Activated CD4-positive, alpha-beta memory T cell treated with anti-CD3 and anti-CD28 coated beads, Interleukin-2, amount 10 ng/mL, durations not matched to agents 7 days and 5 days (primary cell): Measurements from ENCODE around the gene SPINK2. TPM values are rescaled to one million over a fixed set of nuclear protein-coding genes. Genes with fewer than 3 reads are reported as not detected.

Experiments
- CTCF ChIA-PET: fragments of 350-600 bp; sonication (Branson Sonifier 250); formaldehyde crosslinking; loops from one replicate; lab custom pipeline; 2021; ENCODE audit warnings: antibody characterized with exemption, inconsistent platforms; lab: Charles Lee
- POLR2A ChIA-PET: fragments of 350-600 bp; sonication (Branson Sonifier 250); formaldehyde crosslinking; loops from one replicate; lab custom pipeline; 2021; ENCODE audit warnings: antibody characterized with exemption; lab: Charles Lee
- DNase-seq: peaks from one replicate; pipeline ENCODE4 v3.0.0-alpha.2; 2020
- H3K27ac Mint-ChIP-seq: one replicate; pipeline ENCODE4 v1.8.0; 2021; ENCODE audit warnings: mild to moderate bottlenecking, mixed read lengths
- H3K27me3 Mint-ChIP-seq: one replicate; pipeline ENCODE4 v1.8.0; 2021; ENCODE audit warnings: mixed read lengths
- H3K36me3 Mint-ChIP-seq: one replicate; pipeline ENCODE4 v1.8.0; 2021; ENCODE audit warnings: low read depth, mixed read lengths
- H3K4me1 Mint-ChIP-seq: one replicate; pipeline ENCODE4 v1.8.0; 2021; ENCODE audit warnings: mixed read lengths
- H3K4me3 Mint-ChIP-seq: one replicate; pipeline ENCODE4 v1.8.0; 2021; ENCODE audit warnings: mild to moderate bottlenecking, mixed read lengths
- H3K9me3 Mint-ChIP-seq: one replicate; pipeline ENCODE4 v1.8.0; 2021; ENCODE audit warnings: mixed read lengths
- total RNA-seq, 2 experiments: library from RNA; stranded (reverse); gene quantifications; one replicate each; pipeline ENCODE4 v1.2.3, GENCODE V29; 2021

Gene SPINK2
- total RNA-seq, 2 experiments from 2014 or later: 1.0 TPM; not detected in 1

DNA sequence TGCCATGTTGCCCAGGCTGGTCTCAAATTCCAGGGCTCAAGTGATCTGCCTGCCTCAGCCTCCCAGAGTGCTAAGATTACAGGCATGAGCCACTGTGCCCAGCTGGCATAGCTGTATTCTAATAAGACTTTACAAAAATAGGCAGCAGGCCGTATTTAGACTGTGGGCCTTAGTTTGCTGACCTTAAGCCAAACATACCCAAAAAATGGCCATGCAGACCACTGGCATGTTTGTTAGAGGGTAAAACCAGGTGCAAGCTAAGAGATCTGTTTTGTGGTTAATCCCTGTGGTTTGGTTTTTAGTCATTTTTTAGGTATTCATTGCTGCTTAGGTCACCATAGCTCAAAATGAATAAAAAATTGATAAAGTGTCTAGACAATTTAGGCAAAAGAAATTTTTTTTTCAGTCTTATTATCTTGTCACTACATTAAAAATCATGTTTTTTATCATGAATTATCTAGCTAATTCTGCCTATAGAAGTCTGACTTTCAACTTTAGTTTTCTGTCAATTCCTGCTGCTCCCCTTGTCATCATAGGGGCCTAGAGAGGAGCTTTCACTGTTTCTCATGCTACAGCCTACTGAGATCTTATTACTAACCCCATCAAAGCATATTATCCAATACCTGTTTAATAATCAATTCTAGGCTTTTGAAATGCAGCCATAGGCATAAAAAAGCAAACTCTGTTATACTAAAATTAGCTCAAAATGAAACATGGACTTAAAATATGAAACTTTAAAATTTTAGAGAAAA is 7.5 kb upstream of the SPINK2 start:
- Mint-ChIP-seq H3K36me3 (peaks cover 5% of the 10 kb centered on the region), H3K9me3 (no peaks in the 10 kb centered on the region), H3K4me1 (peaks cover 12% of the 10 kb centered on the region), H3K4me3 (no peak overlapping the region), H3K27me3 (peaks cover 7% of the 10 kb centered on the region), H3K27ac (no peak overlapping the region)
- ChIA-PET CTCF (interaction anchor here (1.0 to 1.1 kb wide), 3 partner anchors 10 to 178 kb away, joined by 3 to 4 read pairs (median 3); no protein-coding TSS in a partner anchor), POLR2A (no interaction called here)
- DNase-seq: no peak

DNA sequence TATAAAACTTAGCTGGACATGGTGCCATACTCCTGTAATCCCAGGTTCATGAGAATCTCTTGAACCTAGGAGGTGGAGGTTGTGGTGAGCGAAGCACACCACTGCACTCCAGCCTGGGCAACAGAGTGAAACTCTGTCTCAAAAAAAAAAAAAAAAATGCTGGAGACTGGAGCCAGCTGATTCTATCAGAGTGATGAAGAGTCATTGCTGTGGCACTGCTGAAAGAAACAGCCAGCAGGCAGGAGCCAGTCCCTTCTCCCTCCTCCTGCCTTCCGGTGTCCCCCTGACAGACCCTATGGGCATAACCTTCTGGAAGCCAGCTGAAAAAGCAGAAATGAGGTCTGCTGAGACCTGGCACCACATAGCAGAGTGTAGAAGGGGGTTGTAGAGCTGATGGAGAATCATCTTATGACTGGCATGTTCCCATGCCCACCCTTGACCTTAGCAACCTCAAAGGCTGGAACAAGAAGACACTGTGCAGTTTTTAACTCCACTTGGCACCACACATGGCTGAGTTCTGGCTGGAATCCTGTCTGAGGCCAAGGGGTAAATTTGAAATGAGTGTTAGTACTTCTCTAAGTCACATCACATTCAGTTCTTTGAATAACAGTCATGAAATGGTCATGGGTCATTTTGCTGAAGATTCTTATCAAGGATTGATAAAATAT is 2.6 kb upstream of the SPINK2 start:
- peaks cover 19% of the 10 kb centered on the region for H3K4me1 Mint-ChIP-seq
- no peaks in the 10 kb centered on the region for H3K9me3 Mint-ChIP-seq
- POLR2A ChIA-PET: no interaction called here

DNA sequence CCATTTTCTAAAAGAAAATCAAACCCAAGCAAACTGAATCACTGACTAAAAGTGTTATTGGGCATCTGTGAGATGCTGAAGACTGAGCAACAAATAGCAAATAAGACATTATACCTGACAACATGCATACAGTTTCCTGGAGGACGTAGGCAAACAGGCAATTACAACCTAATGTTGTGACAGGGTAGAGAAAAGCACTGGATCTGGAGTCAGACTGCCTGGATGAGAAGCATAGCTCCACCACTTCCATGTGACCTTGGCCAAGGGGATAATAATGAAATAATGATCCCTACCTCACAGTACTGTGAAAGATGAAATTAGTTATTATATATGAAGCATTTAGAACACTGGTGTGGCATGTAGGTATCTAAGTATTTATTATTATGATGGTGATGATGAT is 2.7 kb downstream of the SPINK2 start:
- no peak for DNase-seq
- Mint-ChIP-seq H3K4me3 (no peak overlapping the region), H3K27ac (no peak overlapping the region), H3K4me1 (peaks cover 33% of the 10 kb centered on the region), H3K36me3 (no peaks in the 10 kb centered on the region), H3K27me3 (peaks cover 33% of the 10 kb centered on the region), H3K9me3 (no peaks in the 10 kb centered on the region)
- ChIA-PET CTCF (no interaction called here), POLR2A (no interaction called here)

More for the DNA sequence above, 2.6 kb upstream of the SPINK2 start:
- H3K4me3 Mint-ChIP-seq: no peak overlapping the region
- no peak for DNase-seq
- no peak overlapping the region for H3K27ac Mint-ChIP-seq
- peaks cover 30% of the 10 kb centered on the region for H3K27me3 Mint-ChIP-seq
- CTCF ChIA-PET: interaction anchor here (1.9 kb wide), 1 partner anchor 12 kb away, joined by 5 read pairs; no protein-coding TSS in a partner anchor
- H3K36me3 Mint-ChIP-seq: peaks cover 5% of the 10 kb centered on the region

DNA sequence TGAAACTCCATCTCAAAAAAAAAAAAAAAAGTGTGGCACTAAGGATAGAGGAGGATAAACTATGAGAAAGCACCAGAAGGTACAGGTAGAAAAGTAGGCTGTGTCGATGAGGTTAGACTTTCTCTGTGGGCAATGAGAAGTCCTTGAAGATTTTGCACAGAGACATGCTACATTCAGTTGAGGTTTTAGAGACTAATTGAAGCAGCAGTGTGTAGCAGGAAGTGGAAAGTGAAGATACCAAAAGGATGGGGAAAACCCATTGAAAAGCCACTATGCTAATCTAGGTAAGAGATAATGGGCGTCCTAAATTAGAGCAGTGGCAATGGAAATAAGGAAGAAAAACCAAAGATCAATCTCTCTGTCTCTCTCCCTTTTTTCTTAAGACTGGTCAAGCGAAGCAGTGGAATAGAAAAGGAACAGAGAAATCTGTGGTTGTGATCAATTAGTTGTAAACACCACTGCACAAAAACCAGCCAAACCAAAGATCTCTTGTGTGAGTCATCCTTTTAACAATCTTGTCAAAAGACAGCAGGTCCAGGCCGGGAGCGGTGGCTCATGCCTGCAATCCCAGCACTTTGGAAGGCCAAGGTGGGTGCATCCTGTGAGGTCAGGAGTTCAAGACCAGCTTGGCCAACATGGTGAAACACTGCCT is 3.5 kb downstream of the SPINK2 start:
- no peaks in the 10 kb centered on the region for H3K36me3 Mint-ChIP-seq
- ChIA-PET POLR2A (interaction anchor here (1.2 kb wide), 1 partner anchor 14 kb away, joined by 3 read pairs; no protein-coding TSS in a partner anchor), CTCF (no interaction called here)
- peaks cover 29% of the 10 kb centered on the region for H3K27me3 Mint-ChIP-seq
- H3K4me1 Mint-ChIP-seq: peaks cover 33% of the 10 kb centered on the region
- H3K9me3 Mint-ChIP-seq: no peaks in the 10 kb centered on the region
- peak overlapping the region; percentile 40 for H3K27ac Mint-ChIP-seq
- DNase-seq: peak; percentile 31
- H3K4me3 Mint-ChIP-seq: no peak overlapping the region

DNA sequence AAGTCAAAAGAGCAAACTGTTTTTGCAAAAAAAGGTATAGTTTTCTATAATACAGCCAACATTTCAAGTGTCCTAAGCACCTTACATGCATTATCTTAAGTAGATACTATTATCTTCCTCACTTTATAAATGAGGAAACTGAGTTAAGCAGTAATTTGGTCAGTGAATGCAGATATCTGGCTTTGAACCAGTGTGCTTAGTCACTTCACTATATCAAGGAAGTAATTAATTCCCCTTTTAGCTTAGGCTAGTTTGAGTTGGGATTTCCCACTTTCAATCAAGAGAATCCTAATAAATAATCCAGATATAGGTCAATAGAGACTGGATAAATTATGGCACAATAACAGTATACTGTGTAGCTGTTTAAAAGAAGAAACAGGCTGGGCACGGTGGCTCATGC is 14.8 kb downstream of the SPINK2 start:
- H3K9me3 Mint-ChIP-seq: no peaks in the 10 kb centered on the region
- H3K27ac Mint-ChIP-seq: no peak overlapping the region
- POLR2A ChIA-PET: no interaction called here
- CTCF ChIA-PET: no interaction called here
- no peak overlapping the region for H3K4me3 Mint-ChIP-seq
- peaks cover 24% of the 10 kb centered on the region for H3K4me1 Mint-ChIP-seq
- DNase-seq: no peak
- peaks cover 14% of the 10 kb centered on the region for H3K27me3 Mint-ChIP-seq
- H3K36me3 Mint-ChIP-seq: no peaks in the 10 kb centered on the region

DNA sequence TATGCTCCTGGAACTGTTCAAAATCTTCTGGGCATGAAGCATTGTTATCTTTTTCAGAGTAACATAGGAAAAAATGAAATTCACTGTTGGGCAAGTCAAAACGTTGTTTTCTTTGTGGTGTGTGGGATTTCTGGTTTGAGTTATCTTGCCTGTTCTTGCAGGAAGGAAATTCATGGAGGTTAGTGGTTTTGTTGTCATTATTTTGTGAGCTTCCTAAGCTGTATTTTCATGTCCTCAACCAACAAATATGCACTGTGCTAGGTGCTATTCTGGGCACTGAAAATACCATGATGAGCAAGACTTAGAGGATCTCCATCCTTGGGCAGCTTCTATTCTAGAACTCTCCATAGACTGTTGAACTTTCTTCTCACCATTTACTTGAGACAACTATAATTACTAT is 16.9 kb downstream of the SPINK2 start:
- Mint-ChIP-seq H3K4me3 (peak overlapping the region; percentile 9), H3K27ac (no peak overlapping the region), H3K27me3 (peaks cover 14% of the 10 kb centered on the region), H3K4me1 (peaks cover 31% of the 10 kb centered on the region), H3K36me3 (no peaks in the 10 kb centered on the region), H3K9me3 (no peaks in the 10 kb centered on the region)
- DNase-seq: no peak
- ChIA-PET CTCF (interaction anchor here (0.6 to 1.5 kb wide), 5 partner anchors 12 to 462 kb away, joined by 3 to 4 read pairs (median 3); no protein-coding TSS in a partner anchor), POLR2A (no interaction called here)

DNA sequence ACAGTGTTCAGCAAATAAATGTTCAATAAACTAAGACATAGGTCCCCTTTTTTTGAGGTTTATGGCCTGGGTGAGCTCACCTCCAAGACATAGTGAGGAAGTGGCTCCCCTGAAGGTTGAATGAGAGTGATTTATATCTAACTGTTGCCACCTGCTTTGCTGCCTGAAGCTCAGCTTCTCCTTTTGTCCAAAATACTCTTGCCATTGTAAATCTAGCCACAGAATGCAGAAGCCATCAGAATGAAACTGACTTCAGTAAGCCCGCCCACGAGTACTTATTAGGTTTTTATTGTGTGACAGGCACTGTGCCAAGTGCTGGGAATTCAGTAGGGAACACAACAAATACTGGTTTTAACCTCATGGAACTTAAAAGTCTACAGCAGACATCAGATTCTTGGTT is 18.0 kb downstream of the SPINK2 start:
- peaks cover 35% of the 10 kb centered on the region for H3K4me1 Mint-ChIP-seq
- peaks cover 16% of the 10 kb centered on the region for H3K27me3 Mint-ChIP-seq
- no peak overlapping the region for H3K27ac Mint-ChIP-seq
- ChIA-PET CTCF (interaction anchor here (0.6 to 1.5 kb wide), 7 partner anchors 16 to 272 kb away, joined by 3 to 5 read pairs (median 4); partner anchors contain the start of gene REST), POLR2A (interaction anchor here (1.1 kb wide), 2 partner anchors 14 to 367 kb away, joined by 3 read pairs; partner anchors contain the start of gene PAICS)
- H3K36me3 Mint-ChIP-seq: no peaks in the 10 kb centered on the region
- no peak for DNase-seq
- H3K4me3 Mint-ChIP-seq: no peak overlapping the region
- no peaks in the 10 kb centered on the region for H3K9me3 Mint-ChIP-seq

DNA sequence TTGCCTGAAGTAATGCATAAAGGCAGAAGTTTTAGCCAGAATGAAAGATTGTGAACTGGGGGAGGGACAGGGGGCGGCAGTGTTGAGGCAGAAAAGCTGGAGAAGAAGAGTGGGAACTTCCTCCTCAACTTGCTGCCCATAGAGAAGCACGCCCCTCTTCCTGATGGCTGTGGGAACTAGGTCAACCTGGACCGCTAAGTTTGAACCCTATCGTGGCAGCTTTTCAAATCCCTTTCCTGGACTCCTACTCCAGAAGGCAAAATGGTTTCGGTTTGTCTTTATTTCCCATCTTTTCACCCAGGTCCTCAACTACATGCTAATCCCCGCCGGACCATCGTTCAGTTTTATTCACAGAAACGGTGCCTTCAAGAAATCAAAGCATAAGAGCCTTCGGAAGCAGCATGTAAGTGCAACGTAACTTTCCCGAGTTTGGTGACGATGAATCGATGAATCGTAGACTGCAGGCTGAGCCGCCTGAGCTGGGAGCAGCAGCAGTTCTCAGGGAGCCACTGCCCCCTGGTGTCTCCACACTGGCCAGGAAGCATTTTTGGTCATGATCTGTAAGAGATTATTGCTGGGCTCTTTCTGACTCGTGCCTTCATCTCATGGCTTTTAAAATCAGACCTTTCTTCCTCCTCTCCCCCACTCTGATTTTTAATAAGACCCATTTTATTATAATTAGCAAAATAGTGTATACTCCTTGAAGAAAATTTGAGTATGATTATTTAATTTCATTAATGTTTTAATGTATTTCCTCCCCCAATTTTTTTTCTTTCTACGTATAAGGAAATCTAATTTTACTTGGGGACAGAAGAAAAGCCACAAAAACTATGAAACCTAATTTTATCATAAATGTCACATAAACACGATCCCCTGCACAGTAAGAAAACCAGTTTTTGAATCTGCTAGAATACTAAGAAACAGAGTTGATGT is 21.4 kb downstream of the SPINK2 start:
- peak; percentile 89 for DNase-seq
- POLR2A ChIA-PET: interaction anchor here (1.0 to 1.6 kb wide), 4 partner anchors 177 to 413 kb away, joined by 3 to 6 read pairs (median 3); partner anchors contain the start of genes AASDH, NOA1, PAICS and PPAT
- peak overlapping the region; percentile 50 for H3K27ac Mint-ChIP-seq
- CTCF ChIA-PET: interaction anchor here (0.9 to 2.6 kb wide), 20 partner anchors 17 to 851 kb away, joined by 3 to 19 read pairs (median 4); partner anchors contain the start of genes CEP135, PAICS and PPAT
- H3K27me3 Mint-ChIP-seq: peaks cover 15% of the 10 kb centered on the region
- H3K9me3 Mint-ChIP-seq: no peaks in the 10 kb centered on the region
- H3K4me3 Mint-ChIP-seq: peak overlapping the region; percentile 88
- H3K4me1 Mint-ChIP-seq: peaks cover 30% of the 10 kb centered on the region
- no peaks in the 10 kb centered on the region for H3K36me3 Mint-ChIP-seq

DNA sequence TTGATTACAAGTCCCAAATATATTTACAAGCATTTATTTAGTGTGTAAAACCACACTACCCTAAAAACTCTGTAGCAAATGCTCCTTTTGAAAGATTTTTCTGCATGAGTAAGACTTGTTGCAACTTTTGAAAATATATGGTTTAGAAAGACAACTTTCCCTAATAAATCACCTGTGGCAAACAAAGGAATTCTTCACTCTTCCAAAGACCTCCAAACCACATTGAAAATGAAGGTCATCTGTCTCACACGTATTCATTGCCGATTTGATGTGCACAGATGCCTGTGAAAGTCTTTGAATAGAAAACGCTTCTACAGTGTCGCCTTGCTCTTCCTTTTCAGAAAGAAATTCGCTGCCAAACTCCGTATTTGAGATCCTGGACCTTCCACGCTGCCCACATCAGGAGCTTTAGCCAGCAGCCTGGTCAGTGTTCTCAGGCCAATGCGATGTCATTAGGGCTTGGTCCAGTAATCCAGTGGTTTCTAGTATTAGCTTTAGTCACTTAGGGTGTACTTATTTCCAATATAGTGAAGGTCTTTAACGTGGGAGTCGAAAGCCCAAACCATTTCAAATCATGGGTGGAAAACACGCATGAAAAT is 22.2 kb downstream of the SPINK2 start:
- H3K9me3 Mint-ChIP-seq: no peaks in the 10 kb centered on the region
- ChIA-PET CTCF (interaction anchor here (1.0 to 2.6 kb wide), 20 partner anchors 17 to 851 kb away, joined by 3 to 19 read pairs (median 4); partner anchors contain the start of genes CEP135, PAICS and PPAT), POLR2A (interaction anchor here (1.1 to 1.6 kb wide), 3 partner anchors 178 to 412 kb away, joined by 3 to 6 read pairs (median 3); partner anchors contain the start of genes AASDH, NOA1, PAICS and PPAT)

DNA sequence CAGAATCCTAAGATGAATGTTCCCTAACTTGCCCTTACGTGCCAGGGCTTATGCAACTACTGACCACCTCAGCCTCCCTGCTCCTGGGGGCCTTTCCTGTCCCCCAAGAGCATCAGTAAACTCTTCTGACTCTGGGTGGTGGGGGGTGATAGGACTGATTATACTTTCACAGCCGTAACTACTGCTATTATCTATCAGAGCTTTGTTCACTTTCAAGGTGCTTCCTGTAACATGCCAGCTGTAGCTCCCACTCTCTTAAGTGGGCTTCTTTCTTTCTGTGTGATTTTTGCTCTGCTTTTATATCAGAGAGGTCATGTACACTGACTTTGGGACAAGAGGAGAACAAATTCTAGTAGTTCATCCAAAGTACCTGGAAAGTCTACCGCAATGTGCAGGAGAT is 25.3 kb downstream of the SPINK2 start:
- ChIA-PET POLR2A (no interaction called here), CTCF (interaction anchor here (0.6 to 2.2 kb wide), 3 partner anchors 40 to 155 kb away, joined by 3 to 4 read pairs (median 4); no protein-coding TSS in a partner anchor)
- Mint-ChIP-seq H3K27me3 (peaks cover 7% of the 10 kb centered on the region), H3K27ac (no peak overlapping the region), H3K4me1 (peaks cover 9% of the 10 kb centered on the region), H3K36me3 (no peaks in the 10 kb centered on the region), H3K9me3 (no peaks in the 10 kb centered on the region), H3K4me3 (no peak overlapping the region)
- no peak for DNase-seq

More for the DNA sequence above, 22.2 kb downstream of the SPINK2 start:
- peak overlapping the region; percentile 88 for H3K4me3 Mint-ChIP-seq
- peaks cover 24% of the 10 kb centered on the region for H3K4me1 Mint-ChIP-seq
- DNase-seq: no peak
- peaks cover 15% of the 10 kb centered on the region for H3K27me3 Mint-ChIP-seq
- no peak overlapping the region for H3K27ac Mint-ChIP-seq
- H3K36me3 Mint-ChIP-seq: no peaks in the 10 kb centered on the region

DNA sequence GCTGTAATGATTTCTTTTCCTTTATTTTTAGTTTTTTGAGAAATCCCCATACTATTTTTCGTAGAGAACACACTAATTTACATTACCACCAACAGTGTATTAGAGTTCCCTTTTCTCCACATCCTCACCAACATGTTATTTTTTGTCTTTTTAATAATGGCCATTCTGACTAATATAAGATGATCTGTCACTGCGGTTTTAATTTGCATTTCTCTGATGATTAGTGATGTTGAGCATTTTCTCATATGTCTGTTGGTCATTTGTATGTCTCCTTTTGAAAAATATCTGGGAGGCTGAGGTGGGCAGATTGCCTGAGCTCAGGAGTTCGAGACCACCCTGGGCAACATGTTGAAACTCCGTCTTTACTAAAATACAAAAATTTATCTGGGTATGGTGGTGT is 30.2 kb downstream of the SPINK2 start:
- POLR2A ChIA-PET: no interaction called here

More for the DNA sequence above, 30.2 kb downstream of the SPINK2 start:
- CTCF ChIA-PET: no interaction called here
- Mint-ChIP-seq H3K27ac (no peak overlapping the region), H3K9me3 (no peaks in the 10 kb centered on the region), H3K4me3 (no peak overlapping the region), H3K4me1 (no peaks in the 10 kb centered on the region), H3K36me3 (no peaks in the 10 kb centered on the region), H3K27me3 (no peaks in the 10 kb centered on the region)
- no peak for DNase-seq
